ENCODE results near the gene MINDY4. TPM values are rescaled to one million over a fixed set of nuclear protein-coding genes. Genes with fewer than 3 reads are reported as not detected.

MINDY4 gene
- total and polyA plus RNA-seq, 4 donors: 0.93 to 6.1 (median 1.9) TPM

- H3K4me3 ChIP-seq (ENCODE audit: low read depth in 1 of 3, low read length in 3 of 3): no peak overlapping the region
- no peaks in the 10 kb centered on the region for H3K4me1 ChIP-seq (ENCODE audit: control insufficient read depth in 4 of 4, insufficient read depth in 4 of 4, low read length in 3 of 4)
- no peaks in the 10 kb centered on the region for H3K36me3 ChIP-seq (ENCODE audit: control insufficient read depth in 4 of 4, insufficient read depth in 3 of 4, low read depth in 1 of 4, low read length in 3 of 4)
- no peaks in the 10 kb centered on the region for H3K27me3 ChIP-seq (ENCODE audit: control insufficient read depth in 4 of 4, insufficient read depth in 4 of 4, low read length in 3 of 4)
- no peaks in the 10 kb centered on the region for H3K9me3 ChIP-seq (ENCODE audit: control insufficient read depth in 4 of 4, low read length in 3 of 4)
- no peak overlapping the region for H3K27ac ChIP-seq (ENCODE audit: low read depth in 1 of 2, low read length in 2 of 2)
- no peak overlapping the region for H3K9ac ChIP-seq (ENCODE audit: low read depth in 1 of 2, low read length in 2 of 2)
- 67% methylated on average over 11 of the region's 11 CpGs for WGBS
- TF ChIP-seq GABPA (IDR thresholded peaks at IDR 0.05 in 1 of 2, conservative IDR thresholded peaks at IDR 0.05 in 1 of 2): no peak
- TF ChIP-seq MAX (IDR thresholded peaks at IDR 0.05): no peak
- no peak for TF ChIP-seq TAF1 (conservative IDR thresholded peaks at IDR 0.05)
- no peak for TF ChIP-seq HNF4A (conservative IDR thresholded peaks at IDR 0.05)
- TF ChIP-seq FOXA1 (IDR thresholded peaks at IDR 0.05): no peak
- no peak for TF ChIP-seq SP1 (IDR thresholded peaks at IDR 0.05)
- TF ChIP-seq, protein P1, sequence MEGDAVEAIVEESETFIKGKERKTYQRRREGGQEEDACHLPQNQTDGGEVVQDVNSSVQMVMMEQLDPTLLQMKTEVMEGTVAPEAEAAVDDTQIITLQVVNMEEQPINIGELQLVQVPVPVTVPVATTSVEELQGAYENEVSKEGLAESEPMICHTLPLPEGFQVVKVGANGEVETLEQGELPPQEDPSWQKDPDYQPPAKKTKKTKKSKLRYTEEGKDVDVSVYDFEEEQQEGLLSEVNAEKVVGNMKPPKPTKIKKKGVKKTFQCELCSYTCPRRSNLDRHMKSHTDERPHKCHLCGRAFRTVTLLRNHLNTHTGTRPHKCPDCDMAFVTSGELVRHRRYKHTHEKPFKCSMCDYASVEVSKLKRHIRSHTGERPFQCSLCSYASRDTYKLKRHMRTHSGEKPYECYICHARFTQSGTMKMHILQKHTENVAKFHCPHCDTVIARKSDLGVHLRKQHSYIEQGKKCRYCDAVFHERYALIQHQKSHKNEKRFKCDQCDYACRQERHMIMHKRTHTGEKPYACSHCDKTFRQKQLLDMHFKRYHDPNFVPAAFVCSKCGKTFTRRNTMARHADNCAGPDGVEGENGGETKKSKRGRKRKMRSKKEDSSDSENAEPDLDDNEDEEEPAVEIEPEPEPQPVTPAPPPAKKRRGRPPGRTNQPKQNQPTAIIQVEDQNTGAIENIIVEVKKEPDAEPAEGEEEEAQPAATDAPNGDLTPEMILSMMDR (IDR thresholded peaks at IDR 0.05; ENCODE audit: low read depth, low read length, missing input control): no peak
- no peak for TF ChIP-seq RXRA (IDR thresholded peaks at IDR 0.05)
- TF ChIP-seq EGR1 (IDR thresholded peaks at IDR 0.05; ENCODE audit: low read depth in 2 of 2): no peak
- TF ChIP-seq NR2F2 (IDR thresholded peaks at IDR 0.05): no peak
- TF ChIP-seq FOXA2 (IDR thresholded peaks at IDR 0.05): no peak
- TF ChIP-seq YY1 (IDR thresholded peaks at IDR 0.05): no peak
- no peak for TF ChIP-seq RAD21 (IDR thresholded peaks at IDR 0.05)
- TF ChIP-seq, protein P2, sequence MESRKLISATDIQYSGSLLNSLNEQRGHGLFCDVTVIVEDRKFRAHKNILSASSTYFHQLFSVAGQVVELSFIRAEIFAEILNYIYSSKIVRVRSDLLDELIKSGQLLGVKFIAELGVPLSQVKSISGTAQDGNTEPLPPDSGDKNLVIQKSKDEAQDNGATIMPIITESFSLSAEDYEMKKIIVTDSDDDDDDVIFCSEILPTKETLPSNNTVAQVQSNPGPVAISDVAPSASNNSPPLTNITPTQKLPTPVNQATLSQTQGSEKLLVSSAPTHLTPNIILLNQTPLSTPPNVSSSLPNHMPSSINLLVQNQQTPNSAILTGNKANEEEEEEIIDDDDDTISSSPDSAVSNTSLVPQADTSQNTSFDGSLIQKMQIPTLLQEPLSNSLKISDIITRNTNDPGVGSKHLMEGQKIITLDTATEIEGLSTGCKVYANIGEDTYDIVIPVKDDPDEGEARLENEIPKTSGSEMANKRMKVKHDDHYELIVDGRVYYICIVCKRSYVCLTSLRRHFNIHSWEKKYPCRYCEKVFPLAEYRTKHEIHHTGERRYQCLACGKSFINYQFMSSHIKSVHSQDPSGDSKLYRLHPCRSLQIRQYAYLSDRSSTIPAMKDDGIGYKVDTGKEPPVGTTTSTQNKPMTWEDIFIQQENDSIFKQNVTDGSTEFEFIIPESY (IDR thresholded peaks at IDR 0.05): no peak
- TF ChIP-seq, protein P3, sequence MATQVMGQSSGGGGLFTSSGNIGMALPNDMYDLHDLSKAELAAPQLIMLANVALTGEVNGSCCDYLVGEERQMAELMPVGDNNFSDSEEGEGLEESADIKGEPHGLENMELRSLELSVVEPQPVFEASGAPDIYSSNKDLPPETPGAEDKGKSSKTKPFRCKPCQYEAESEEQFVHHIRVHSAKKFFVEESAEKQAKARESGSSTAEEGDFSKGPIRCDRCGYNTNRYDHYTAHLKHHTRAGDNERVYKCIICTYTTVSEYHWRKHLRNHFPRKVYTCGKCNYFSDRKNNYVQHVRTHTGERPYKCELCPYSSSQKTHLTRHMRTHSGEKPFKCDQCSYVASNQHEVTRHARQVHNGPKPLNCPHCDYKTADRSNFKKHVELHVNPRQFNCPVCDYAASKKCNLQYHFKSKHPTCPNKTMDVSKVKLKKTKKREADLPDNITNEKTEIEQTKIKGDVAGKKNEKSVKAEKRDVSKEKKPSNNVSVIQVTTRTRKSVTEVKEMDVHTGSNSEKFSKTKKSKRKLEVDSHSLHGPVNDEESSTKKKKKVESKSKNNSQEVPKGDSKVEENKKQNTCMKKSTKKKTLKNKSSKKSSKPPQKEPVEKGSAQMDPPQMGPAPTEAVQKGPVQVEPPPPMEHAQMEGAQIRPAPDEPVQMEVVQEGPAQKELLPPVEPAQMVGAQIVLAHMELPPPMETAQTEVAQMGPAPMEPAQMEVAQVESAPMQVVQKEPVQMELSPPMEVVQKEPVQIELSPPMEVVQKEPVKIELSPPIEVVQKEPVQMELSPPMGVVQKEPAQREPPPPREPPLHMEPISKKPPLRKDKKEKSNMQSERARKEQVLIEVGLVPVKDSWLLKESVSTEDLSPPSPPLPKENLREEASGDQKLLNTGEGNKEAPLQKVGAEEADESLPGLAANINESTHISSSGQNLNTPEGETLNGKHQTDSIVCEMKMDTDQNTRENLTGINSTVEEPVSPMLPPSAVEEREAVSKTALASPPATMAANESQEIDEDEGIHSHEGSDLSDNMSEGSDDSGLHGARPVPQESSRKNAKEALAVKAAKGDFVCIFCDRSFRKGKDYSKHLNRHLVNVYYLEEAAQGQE (IDR thresholded peaks at IDR 0.05): no peak
- TF ChIP-seq, protein P4, sequence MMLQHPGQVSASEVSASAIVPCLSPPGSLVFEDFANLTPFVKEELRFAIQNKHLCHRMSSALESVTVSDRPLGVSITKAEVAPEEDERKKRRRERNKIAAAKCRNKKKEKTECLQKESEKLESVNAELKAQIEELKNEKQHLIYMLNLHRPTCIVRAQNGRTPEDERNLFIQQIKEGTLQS (IDR thresholded peaks at IDR 0.05): no peak
- DNase-seq (ENCODE audit: low spot score): no peak
Measured at GRCh38 chr7:30731581-30731980, 39.6 kb upstream of the MINDY4 start.

GRCh38 chr7:30732606-30733005 is 38.6 kb upstream of the MINDY4 start:
- H3K4me1 ChIP-seq (ENCODE audit: control insufficient read depth in 4 of 4, insufficient read depth in 4 of 4, low read length in 3 of 4): no peaks in the 10 kb centered on the region
- no peak overlapping the region for H3K27ac ChIP-seq (ENCODE audit: low read depth in 1 of 2, low read length in 2 of 2)
- no peaks in the 10 kb centered on the region for H3K9me3 ChIP-seq (ENCODE audit: control insufficient read depth in 4 of 4, low read length in 3 of 4)
- DNase-seq (ENCODE audit: low spot score): no peak
- H3K4me3 ChIP-seq (ENCODE audit: low read depth in 1 of 3, low read length in 3 of 3): no peak overlapping the region
- H3K9ac ChIP-seq (ENCODE audit: low read depth in 1 of 2, low read length in 2 of 2): no peak overlapping the region
- H3K27me3 ChIP-seq (ENCODE audit: control insufficient read depth in 4 of 4, insufficient read depth in 4 of 4, low read length in 3 of 4): no peaks in the 10 kb centered on the region
- WGBS: 89% methylated on average over 12 of the region's 12 CpGs
- H3K36me3 ChIP-seq (ENCODE audit: control insufficient read depth in 4 of 4, insufficient read depth in 3 of 4, low read depth in 1 of 4, low read length in 3 of 4): no peaks in the 10 kb centered on the region
- TF ChIP-seq YY1 (IDR thresholded peaks at IDR 0.05) (no peak), RXRA (IDR thresholded peaks at IDR 0.05) (no peak), TAF1 (conservative IDR thresholded peaks at IDR 0.05) (no peak), HNF4G (IDR thresholded peaks at IDR 0.05) (no peak), NR2F2 (IDR thresholded peaks at IDR 0.05) (no peak), JUND (IDR thresholded peaks at IDR 0.05) (no peak), SP1 (IDR thresholded peaks at IDR 0.05) (no peak), EGR1 (IDR thresholded peaks at IDR 0.05; ENCODE audit: low read depth in 2 of 2) (no peak), FOXA2 (IDR thresholded peaks at IDR 0.05) (no peak), GABPA (IDR thresholded peaks at IDR 0.05 in 1 of 2, conservative IDR thresholded peaks at IDR 0.05 in 1 of 2) (no peak)
- TF ChIP-seq, protein P4 (IDR thresholded peaks at IDR 0.05): no peak
- TF ChIP-seq, protein P2 (IDR thresholded peaks at IDR 0.05): no peak
- TF ChIP-seq, protein P3 (IDR thresholded peaks at IDR 0.05): no peak
